A673 (cell line): ENCODE results near the gene EPHB3.

Experiments used
- CTCF ChIP-seq: fragments of 300-800, 200-600 bp; sonication (generic); conservative IDR thresholded peaks from 2 replicates; pipeline ENCODE4 v1.5.1; 2017; ENCODE audit warnings: low read depth, mild to moderate bottlenecking, antibody characterized with exemption, low read length, moderate library complexity, mixed read lengths
- EZH2 ChIP-seq: fragments of 200-600 bp; sonication (generic); IDR thresholded peaks from 2 replicates; pipeline ENCODE4 v1.6.1; 2017; ENCODE audit warnings: borderline replicate concordance, low read depth, mild to moderate bottlenecking, mixed read lengths, antibody characterized with exemption, low read length; ENCODE audit not compliant: poor library complexity, severe bottlenecking

GRCh38 chr3:184603151-184604030, 41.8 kb downstream of the EPHB3 start:
- TF ChIP-seq CTCF (no peak), EZH2 (no peak)
